ENCODE measurements around the gene MOK.
"Not testable (repeated sequence)": the region's sequence is repeated elsewhere in the genome, so short reads cannot be mapped to it uniquely, and the experiment has no call there.

The MOK gene

DNA sequence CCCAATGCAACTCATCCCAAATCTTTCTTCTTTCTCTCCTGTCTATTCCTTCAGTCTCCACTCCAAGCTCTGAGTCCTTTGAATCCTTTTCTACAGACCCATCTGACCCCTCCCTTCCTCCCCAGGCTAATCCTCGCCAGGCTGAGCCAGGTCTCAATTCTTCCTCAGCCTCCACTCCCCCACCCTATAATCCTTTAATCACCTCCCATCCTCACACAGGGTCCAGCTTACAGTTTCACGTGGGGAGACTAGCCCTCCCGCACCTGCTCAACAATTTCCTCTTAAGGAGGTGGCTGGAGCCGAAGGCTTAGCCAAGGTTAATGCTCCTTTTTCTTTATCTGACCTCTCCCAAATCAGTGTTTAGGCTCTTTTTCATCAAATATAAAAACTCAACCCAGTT lies 63.8 kb downstream of the MOK start:
- no peak overlapping the region for H2AFZ ChIP-seq (ENCODE audit: low read length)
- H3K4me1 ChIP-seq (ENCODE audit: low read length): no peaks in the 10 kb centered on the region
- no peaks in the 10 kb centered on the region for H3F3A ChIP-seq (ENCODE audit: insufficient read depth, low read length)
- no peak overlapping the region for H3K4me2 ChIP-seq (ENCODE audit: low read depth, low read length)
- no peaks in the 10 kb centered on the region for H3K36me3 ChIP-seq (replicated peaks; ENCODE audit: insufficient read depth, low read length)
- H3K9me2 ChIP-seq (replicated peaks; ENCODE audit: insufficient read depth, low read length): no peaks in the 10 kb centered on the region
- no peaks in the 10 kb centered on the region for H3K79me2 ChIP-seq (ENCODE audit: low read length)
- DNase-seq: no peak
- H4K20me1 ChIP-seq (ENCODE audit: insufficient read depth, low read length): no peaks in the 10 kb centered on the region
- no peak for TF ChIP-seq EZH2 (optimal IDR thresholded peaks at IDR 0.05; ENCODE audit: low read depth, low read length)
- TF ChIP-seq EZH2phosphoT487 (IDR thresholded peaks at IDR 0.05; ENCODE audit: low read length): no peak
- TF ChIP-seq, protein P1, sequence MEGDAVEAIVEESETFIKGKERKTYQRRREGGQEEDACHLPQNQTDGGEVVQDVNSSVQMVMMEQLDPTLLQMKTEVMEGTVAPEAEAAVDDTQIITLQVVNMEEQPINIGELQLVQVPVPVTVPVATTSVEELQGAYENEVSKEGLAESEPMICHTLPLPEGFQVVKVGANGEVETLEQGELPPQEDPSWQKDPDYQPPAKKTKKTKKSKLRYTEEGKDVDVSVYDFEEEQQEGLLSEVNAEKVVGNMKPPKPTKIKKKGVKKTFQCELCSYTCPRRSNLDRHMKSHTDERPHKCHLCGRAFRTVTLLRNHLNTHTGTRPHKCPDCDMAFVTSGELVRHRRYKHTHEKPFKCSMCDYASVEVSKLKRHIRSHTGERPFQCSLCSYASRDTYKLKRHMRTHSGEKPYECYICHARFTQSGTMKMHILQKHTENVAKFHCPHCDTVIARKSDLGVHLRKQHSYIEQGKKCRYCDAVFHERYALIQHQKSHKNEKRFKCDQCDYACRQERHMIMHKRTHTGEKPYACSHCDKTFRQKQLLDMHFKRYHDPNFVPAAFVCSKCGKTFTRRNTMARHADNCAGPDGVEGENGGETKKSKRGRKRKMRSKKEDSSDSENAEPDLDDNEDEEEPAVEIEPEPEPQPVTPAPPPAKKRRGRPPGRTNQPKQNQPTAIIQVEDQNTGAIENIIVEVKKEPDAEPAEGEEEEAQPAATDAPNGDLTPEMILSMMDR (IDR thresholded peaks at IDR 0.05; ENCODE audit: low read length): no peak
- H3K9me3 ChIP-seq (replicated peaks; ENCODE audit: insufficient read depth, low read length): no peaks in the 10 kb centered on the region
- H3K27ac ChIP-seq (ENCODE audit: low read length): no peak overlapping the region
- no peaks in the 10 kb centered on the region for H3K27me3 ChIP-seq (replicated peaks; ENCODE audit: insufficient read depth, low read length)
- no peak overlapping the region for H3K4me3 ChIP-seq (ENCODE audit: low read length)
- no peak overlapping the region for H3K9ac ChIP-seq (ENCODE audit: low read length)

DNA sequence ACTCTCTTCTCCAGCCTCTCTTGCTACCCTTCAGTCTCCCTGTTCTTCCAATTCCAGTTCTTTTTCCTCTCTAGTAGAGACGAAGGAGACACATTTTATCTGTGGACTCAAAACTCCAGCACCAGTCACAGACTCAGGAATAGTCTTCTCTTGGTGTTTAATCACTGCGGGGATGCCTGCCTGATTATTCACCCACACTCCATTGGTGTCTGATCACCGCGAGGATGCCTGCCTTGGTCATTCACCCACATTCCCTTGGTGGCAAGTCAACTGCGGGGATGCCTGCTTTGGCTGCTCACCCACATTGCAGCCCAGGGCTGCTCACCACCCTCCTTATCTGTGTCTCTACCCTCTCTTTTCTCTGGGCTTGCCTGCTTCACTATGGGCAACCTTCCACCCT lies 64.5 kb downstream of the MOK start:
- not testable (repeated sequence) for H3F3A ChIP-seq (ENCODE audit: insufficient read depth, low read length); H3K4me2 ChIP-seq (ENCODE audit: low read depth, low read length); H3K27me3 ChIP-seq (replicated peaks; ENCODE audit: insufficient read depth, low read length); H3K79me2 ChIP-seq (ENCODE audit: low read length); H3K9ac ChIP-seq (ENCODE audit: low read length); H3K9me3 ChIP-seq (replicated peaks; ENCODE audit: insufficient read depth, low read length); H3K36me3 ChIP-seq (replicated peaks; ENCODE audit: insufficient read depth, low read length); H3K9me2 ChIP-seq (replicated peaks; ENCODE audit: insufficient read depth, low read length); H3K27ac ChIP-seq (ENCODE audit: low read length); H3K4me1 ChIP-seq (ENCODE audit: low read length); H2AFZ ChIP-seq (ENCODE audit: low read length); DNase-seq; H4K20me1 ChIP-seq (ENCODE audit: insufficient read depth, low read length); H3K4me3 ChIP-seq (ENCODE audit: low read length)

DNA sequence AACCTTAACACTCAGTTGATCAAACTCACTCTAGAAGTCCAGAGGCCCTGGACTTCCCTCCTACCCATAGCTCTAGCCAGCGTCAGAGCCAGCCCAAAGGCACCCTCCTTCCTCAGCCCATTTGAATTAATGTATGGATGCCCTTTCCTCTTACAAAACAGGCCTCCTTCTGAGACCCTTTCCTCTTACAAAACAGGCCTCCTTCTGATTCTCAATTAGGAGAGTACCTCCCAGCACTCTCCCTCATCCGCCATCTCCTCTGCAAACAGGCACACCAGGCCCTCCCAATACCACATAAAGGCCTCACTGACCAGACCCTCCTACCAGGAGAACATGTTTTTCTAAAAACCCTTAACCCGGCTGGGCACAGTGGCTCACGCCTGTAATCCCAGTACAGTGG lies 65.7 kb downstream of the MOK start:
- Histone ChIP-seq H3K9me3 (replicated peaks; ENCODE audit: insufficient read depth, low read length) (no peaks in the 10 kb centered on the region), H3K79me2 (ENCODE audit: low read length) (no peaks in the 10 kb centered on the region), H3K27me3 (replicated peaks; ENCODE audit: insufficient read depth, low read length) (no peaks in the 10 kb centered on the region), H4K20me1 (ENCODE audit: insufficient read depth, low read length) (no peaks in the 10 kb centered on the region), H3K9me2 (replicated peaks; ENCODE audit: insufficient read depth, low read length) (no peaks in the 10 kb centered on the region), H3F3A (ENCODE audit: insufficient read depth, low read length) (no peaks in the 10 kb centered on the region), H3K36me3 (replicated peaks; ENCODE audit: insufficient read depth, low read length) (no peaks in the 10 kb centered on the region), H3K9ac (ENCODE audit: low read length) (no peak overlapping the region), H3K4me3 (ENCODE audit: low read length) (no peak overlapping the region), H3K27ac (ENCODE audit: low read length) (no peak overlapping the region), H2AFZ (ENCODE audit: low read length) (no peak overlapping the region), H3K4me1 (ENCODE audit: low read length) (no peaks in the 10 kb centered on the region), H3K4me2 (ENCODE audit: low read depth, low read length) (no peak overlapping the region)
- TF ChIP-seq EZH2phosphoT487 (IDR thresholded peaks at IDR 0.05; ENCODE audit: low read length): no peak
- no peak for TF ChIP-seq EZH2 (optimal IDR thresholded peaks at IDR 0.05; ENCODE audit: low read depth, low read length)
- TF ChIP-seq, protein P1 (IDR thresholded peaks at IDR 0.05; ENCODE audit: low read length): no peak
- DNase-seq: no peak

DNA sequence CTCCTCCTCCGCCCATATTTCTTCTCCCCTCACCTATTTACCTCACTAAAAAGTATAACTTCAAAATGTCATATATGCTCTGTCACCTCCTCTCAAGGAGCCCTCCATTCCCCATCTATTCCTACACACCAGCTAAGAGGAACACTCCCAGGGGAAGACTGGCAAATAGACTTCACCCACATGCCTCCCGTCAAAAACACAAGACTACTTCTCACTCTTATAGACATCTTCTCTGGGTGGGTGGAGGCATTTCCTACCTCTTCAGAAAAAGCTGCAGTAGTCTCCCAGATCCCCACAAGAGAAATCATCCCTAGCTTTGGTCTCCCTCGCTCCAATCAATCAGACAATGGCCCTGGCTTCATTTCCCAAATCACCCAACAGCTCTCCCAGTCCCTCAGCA lies 66.2 kb downstream of the MOK start:
- Histone ChIP-seq H3K27me3 (replicated peaks; ENCODE audit: insufficient read depth, low read length) (no peaks in the 10 kb centered on the region), H4K20me1 (ENCODE audit: insufficient read depth, low read length) (no peaks in the 10 kb centered on the region), H3K4me1 (ENCODE audit: low read length) (no peaks in the 10 kb centered on the region), H3F3A (ENCODE audit: insufficient read depth, low read length) (no peaks in the 10 kb centered on the region), H3K9me3 (replicated peaks; ENCODE audit: insufficient read depth, low read length) (no peaks in the 10 kb centered on the region), H3K79me2 (ENCODE audit: low read length) (no peaks in the 10 kb centered on the region), H3K36me3 (replicated peaks; ENCODE audit: insufficient read depth, low read length) (no peaks in the 10 kb centered on the region), H3K27ac (ENCODE audit: low read length) (no peak overlapping the region), H3K4me3 (ENCODE audit: low read length) (no peak overlapping the region), H3K9me2 (replicated peaks; ENCODE audit: insufficient read depth, low read length) (no peaks in the 10 kb centered on the region), H3K4me2 (ENCODE audit: low read depth, low read length) (no peak overlapping the region), H2AFZ (ENCODE audit: low read length) (no peak overlapping the region), H3K9ac (ENCODE audit: low read length) (no peak overlapping the region)
- DNase-seq: no peak
- TF ChIP-seq, protein P1 (IDR thresholded peaks at IDR 0.05; ENCODE audit: low read length): no peak
- TF ChIP-seq EZH2phosphoT487 (IDR thresholded peaks at IDR 0.05; ENCODE audit: low read length) (no peak), EZH2 (optimal IDR thresholded peaks at IDR 0.05; ENCODE audit: low read depth, low read length) (no peak)

Measured in MM.1S (cell line).